HepG2 (cell line): ENCODE data around the gene NPFFR1. TPM values are rescaled to one million over a fixed set of nuclear protein-coding genes. Genes with fewer than 3 reads are reported as not detected.

Experiments used
- CAMTA2 ChIP-seq: sonication (generic); formaldehyde crosslinking; IDR thresholded peaks from 2 replicates; pipeline ENCODE4 v1.4.0; 2020; ENCODE audit warnings: mild to moderate bottlenecking, missing genetic modification reagents, borderline replicate concordance
- CSRNP1 ChIP-seq: sonication (generic); formaldehyde crosslinking; IDR thresholded peaks from 2 replicates; pipeline ENCODE4 v1.8.1; 2023; ENCODE audit warnings: mild to moderate bottlenecking, missing genetic modification reagents
- MIXL1 ChIP-seq: IDR thresholded peaks from 2 replicates; pipeline ENCODE4 v1.6.1; 2016
- MLLT10 ChIP-seq: sonication (generic); formaldehyde crosslinking; IDR thresholded peaks from 2 replicates; pipeline ENCODE4 v1.4.0; 2020; ENCODE audit warnings: missing genetic modification reagents
- PPARG ChIP-seq: conservative IDR thresholded peaks from 2 replicates; pipeline ENCODE4 v1.6.1; 2016; ENCODE audit warnings: missing biosample characterization, missing genetic modification reagents
- RNF219 ChIP-seq: sonication (generic); formaldehyde crosslinking; IDR thresholded peaks from 2 replicates; pipeline ENCODE4 v1.5.0; 2020; ENCODE audit warnings: mild to moderate bottlenecking, missing genetic modification reagents
- SP4 ChIP-seq: sonication (generic); formaldehyde crosslinking; IDR thresholded peaks from 2 replicates; pipeline ENCODE4 v1.8.1; 2023; ENCODE audit warnings: mild to moderate bottlenecking, missing genetic modification reagents
- ZNF430 ChIP-seq: sonication (generic); formaldehyde crosslinking; IDR thresholded peaks from 2 replicates; pipeline ENCODE4 v1.9.0; 2021; ENCODE audit warnings: mild to moderate bottlenecking, missing genetic modification reagents
- ZNF550 ChIP-seq: sonication (generic); formaldehyde crosslinking; IDR thresholded peaks from 2 replicates; pipeline ENCODE4 v1.4.0; 2020; ENCODE audit warnings: mild to moderate bottlenecking, missing genetic modification reagents, borderline replicate concordance
- ZNF644 ChIP-seq: IDR thresholded peaks from 2 replicates; pipeline ENCODE4 v1.6.1; 2016; ENCODE audit warnings: low read depth
- ZNF687 ChIP-seq: sonication (generic); formaldehyde crosslinking; IDR thresholded peaks from 2 replicates; pipeline ENCODE4 v1.5.1; 2020; ENCODE audit warnings: mild to moderate bottlenecking, missing genetic modification reagents, moderate library complexity
- ZNF781 ChIP-seq: sonication (generic); formaldehyde crosslinking; IDR thresholded peaks from 2 replicates; pipeline ENCODE4 v1.5.1; 2020; ENCODE audit warnings: borderline replicate concordance, mild to moderate bottlenecking, missing genetic modification reagents; ENCODE audit errors: not compliant biosample characterization
- polyA plus RNA-seq, 8 experiments: library from polyadenylated mRNA; depleted of rRNA in 3 of 8; stranded (reverse) in 7 of 8; unstranded in 1 of 8; fragments of >200 nt; fragmentation: Illumina TruSeq in 4 of 8; extraction: Trizol in 4 of 8; gene quantifications; 2 replicates each; pipeline versions ENCODE4 v1.2.1 to v1.2.3, GENCODE V29; 2011 to 2016; ENCODE audit warnings: low read depth in 4 of 8, missing spikeins in 1 of 8, mixed read lengths in 1 of 8; ENCODE audit not compliant: insufficient read depth in 1 of 8
- total RNA-seq, 5 experiments: library from RNA; depleted of rRNA; stranded (reverse); fragments of >200 nt; fragmentation: Illumina TruSeq; extraction: Trizol; gene quantifications; 2 replicates each; pipeline ENCODE4 v1.2.3, GENCODE V29; 2016; ENCODE audit warnings: low read depth in 1 of 5

Gene NPFFR1
- total and polyA plus RNA-seq, 2 of the 13 experiments (the other 11 are each of a cell fraction or from before 2014, with no cell fraction given), result under 0.01 TPM; not detected in 1

GRCh38 chr10:70323697-70324338 lies 40.0 kb upstream of the NPFFR1 start (continued):
- TF ChIP-seq CSRNP1 (CRISPR knock-in tag), result 0 out of 2 replicates have a peak, but pooled peaks have one; percentile 58
- peak; percentile 17; the same call in 1 of the 2 replicates for TF ChIP-seq ZNF430 (CRISPR knock-in tag)
- TF ChIP-seq CAMTA2 (CRISPR knock-in tag), result no peak
- 0 out of 2 replicates have a peak, but pooled peaks have one; percentile 88 for TF ChIP-seq ZNF550
- TF ChIP-seq MIXL1 (CRISPR knock-in tag), result peak; percentile 45
- TF ChIP-seq RNF219, result no peak
- TF ChIP-seq ZNF687 (CRISPR knock-in tag), result peak; percentile 100
- no peak for TF ChIP-seq ZNF644 (CRISPR knock-in tag)
- TF ChIP-seq MLLT10, result no peak
- peak; percentile 90 for TF ChIP-seq ZNF781 (CRISPR knock-in tag)
- peak; percentile 66; the same call in 1 of the 2 replicates for TF ChIP-seq SP4 (CRISPR knock-in tag)
- 0 out of 2 replicates have a peak, but pooled peaks have one; percentile 20 for TF ChIP-seq PPARG (CRISPR knock-in tag)
